Mucosa of stomach (tissue), 1 donor: Measurements from ENCODE around the gene DCTN4.

Experiments used
- H3K27me3 ChIP-seq: one replicate; pipeline ENCODE4 v1.7.0; 2013; ENCODE audit warnings: mild to moderate bottlenecking, low read length; ENCODE audit not compliant: control insufficient read depth, insufficient read depth
- H3K36me3 ChIP-seq: one replicate; pipeline ENCODE4 v1.7.0; 2013; ENCODE audit warnings: low read length; ENCODE audit not compliant: control insufficient read depth, insufficient read depth
- H3K4me1 ChIP-seq: one replicate; pipeline ENCODE4 v1.7.0; 2013; ENCODE audit warnings: mild to moderate bottlenecking, low read length; ENCODE audit not compliant: control insufficient read depth, insufficient read depth
- H3K4me3 ChIP-seq: one replicate; pipeline ENCODE4 v1.7.0; 2013; ENCODE audit warnings: low read length
- H3K9ac ChIP-seq: one replicate; pipeline ENCODE4 v1.7.0; 2013; ENCODE audit warnings: mild to moderate bottlenecking, low read length, moderate library complexity
- H3K9me3 ChIP-seq: one replicate; pipeline ENCODE4 v1.7.0; 2013; ENCODE audit warnings: mild to moderate bottlenecking, low read length, moderate library complexity; ENCODE audit not compliant: control insufficient read depth
- donor health status: Pancreatic carcinoma.

Gene DCTN4

DNA sequence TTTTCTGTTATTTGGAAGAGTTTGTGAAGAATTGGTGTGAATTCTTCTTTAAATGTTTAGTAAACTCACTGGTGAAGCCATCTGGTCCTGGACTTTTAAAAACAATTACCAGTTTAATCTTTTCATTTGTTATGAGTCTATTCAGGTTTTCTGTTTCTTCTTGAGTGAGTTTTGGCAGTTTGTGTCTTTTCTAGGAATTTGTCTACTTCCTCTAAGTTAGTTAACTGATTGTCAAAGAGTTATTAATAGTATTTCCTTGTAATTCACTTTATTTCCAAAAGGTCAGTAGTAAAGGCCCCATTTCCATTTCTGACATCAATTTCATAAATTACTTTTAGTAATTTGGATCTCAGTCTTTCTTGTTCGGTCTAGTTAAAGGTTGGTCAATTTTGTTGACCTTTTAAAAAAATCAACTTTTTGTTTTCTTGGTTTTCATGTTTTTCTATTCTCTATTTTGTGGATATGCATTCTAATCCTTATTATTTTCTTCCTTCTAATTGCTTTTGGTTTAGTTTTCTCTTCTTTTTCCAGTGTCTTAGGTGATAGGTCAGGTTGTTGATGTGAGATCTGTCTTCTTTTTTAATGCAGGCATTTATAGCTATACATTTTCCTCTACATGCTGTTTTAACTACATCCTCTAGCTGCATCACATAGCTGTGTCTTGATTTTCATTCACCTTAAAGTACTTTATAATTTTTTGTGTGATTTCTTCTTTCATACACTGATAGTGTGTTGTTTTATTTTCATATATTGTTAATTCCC lies 12.4 kb upstream of the DCTN4 start:
- Histone ChIP-seq H3K36me3 (no peaks in the 10 kb centered on the region), H3K27me3 (no peaks in the 10 kb centered on the region), H3K9ac (no peak overlapping the region), H3K4me1 (no peaks in the 10 kb centered on the region), H3K9me3 (no peaks in the 10 kb centered on the region), H3K4me3 (no peak overlapping the region)

DNA sequence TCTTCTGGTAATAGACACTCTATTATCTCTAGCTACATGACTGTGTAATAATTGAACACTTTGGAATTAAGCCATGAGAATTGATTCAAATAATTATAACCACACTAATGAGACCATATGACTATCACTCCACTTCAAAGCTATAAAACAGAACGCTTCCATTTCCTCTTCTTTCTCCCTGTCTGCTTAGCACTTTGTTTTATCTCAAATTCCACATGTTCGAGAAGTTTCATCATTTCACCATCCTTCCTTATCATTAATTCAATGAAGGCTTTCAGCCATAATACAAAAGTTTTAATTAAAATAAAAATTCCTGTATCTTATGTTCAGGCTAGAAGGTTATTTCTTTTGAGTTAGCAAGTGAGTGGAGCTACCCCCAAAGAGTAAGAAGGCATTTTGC lies 7.4 kb upstream of the DCTN4 start:
- Histone ChIP-seq H3K4me3 (no peak overlapping the region), H3K36me3 (no peaks in the 10 kb centered on the region), H3K27me3 (no peaks in the 10 kb centered on the region), H3K4me1 (peaks cover 8% of the 10 kb centered on the region), H3K9ac (no peak overlapping the region), H3K9me3 (no peaks in the 10 kb centered on the region)

DNA sequence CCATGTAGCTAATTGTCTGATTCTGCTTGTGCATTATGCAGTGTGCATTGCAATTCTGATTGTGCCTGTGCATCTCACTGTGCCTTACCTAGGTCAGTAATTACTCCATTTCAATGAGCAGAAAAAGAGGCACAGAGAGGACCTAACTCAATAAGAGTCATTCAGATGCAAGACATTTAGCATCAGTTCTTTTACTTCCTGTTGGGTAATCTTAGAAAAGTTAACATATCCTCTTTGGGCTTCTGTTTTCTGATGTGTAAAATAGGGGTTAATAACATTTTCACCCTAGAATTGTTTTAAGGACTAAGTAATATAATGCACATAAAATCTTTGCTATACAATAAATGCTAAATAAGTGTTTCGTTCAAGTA lies 7.0 kb upstream of the DCTN4 start:
- Histone ChIP-seq H3K27me3 (no peaks in the 10 kb centered on the region), H3K36me3 (no peaks in the 10 kb centered on the region), H3K9me3 (no peaks in the 10 kb centered on the region), H3K9ac (no peak overlapping the region), H3K4me3 (no peak overlapping the region), H3K4me1 (peaks cover 8% of the 10 kb centered on the region)

DNA sequence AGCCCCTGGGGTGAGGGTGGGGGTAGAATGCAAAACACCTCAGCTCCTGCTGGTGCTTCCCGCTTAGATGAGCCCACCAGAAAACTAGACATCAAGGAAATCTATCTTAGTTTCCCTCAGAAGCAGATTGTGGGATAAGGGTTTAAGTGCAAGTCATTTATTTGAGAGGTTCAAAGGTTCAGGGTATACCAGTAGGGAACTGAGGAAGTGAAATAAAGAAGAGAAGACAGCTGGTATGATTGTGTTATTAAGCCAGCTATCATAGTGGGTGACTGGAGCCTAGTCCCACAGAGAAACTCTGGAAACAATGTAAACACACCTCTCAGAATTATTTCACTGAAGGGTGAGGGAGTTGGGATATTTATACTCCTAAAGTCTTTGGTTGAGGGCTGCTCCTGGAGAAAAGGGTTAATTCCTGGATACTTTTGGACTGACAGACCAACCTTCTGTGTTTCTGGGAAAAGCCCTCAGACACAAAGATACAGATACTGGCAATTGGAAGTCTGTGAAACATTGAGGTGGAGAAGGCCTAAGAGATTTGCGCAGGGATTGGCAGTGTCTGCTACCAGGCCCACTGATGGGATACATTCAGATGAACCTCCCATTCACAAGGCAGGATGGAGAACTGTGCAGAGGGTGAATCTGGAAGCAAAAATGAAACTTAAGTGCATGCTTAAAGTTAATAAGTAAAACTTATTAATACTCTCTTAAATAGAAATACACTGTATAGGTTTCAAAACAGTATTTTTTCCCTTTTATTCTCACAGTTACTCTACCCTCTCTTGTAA lies 6.4 kb upstream of the DCTN4 start:
- H3K9ac ChIP-seq = no peak overlapping the region
- H3K9me3 ChIP-seq = no peaks in the 10 kb centered on the region
- H3K4me3 ChIP-seq = no peak overlapping the region
- peaks cover 8% of the 10 kb centered on the region for H3K4me1 ChIP-seq
- no peaks in the 10 kb centered on the region for H3K36me3 ChIP-seq
- H3K27me3 ChIP-seq = no peaks in the 10 kb centered on the region

DNA sequence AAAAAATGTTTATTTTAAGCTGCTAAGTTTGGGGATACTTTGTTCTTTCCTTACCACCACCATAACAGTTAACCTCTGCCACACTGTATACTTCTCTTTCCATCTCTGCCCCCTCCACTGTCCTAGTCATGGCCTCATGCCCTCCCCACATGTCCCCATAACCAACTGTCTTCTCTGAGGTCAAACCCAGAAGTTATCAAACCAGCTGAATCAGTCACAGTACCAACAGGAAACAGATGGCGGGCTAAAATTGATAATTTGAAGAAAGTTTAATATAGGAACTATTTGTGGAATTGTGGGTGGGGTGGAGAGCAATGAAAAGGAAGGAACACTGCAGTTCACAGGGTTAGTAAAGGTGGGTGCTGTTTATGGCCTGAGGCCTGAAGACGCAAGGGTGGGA lies 5.7 kb upstream of the DCTN4 start:
- H3K36me3 ChIP-seq = no peaks in the 10 kb centered on the region
- no peak overlapping the region for H3K9ac ChIP-seq
- peaks cover 8% of the 10 kb centered on the region for H3K4me1 ChIP-seq
- no peaks in the 10 kb centered on the region for H3K9me3 ChIP-seq
- no peaks in the 10 kb centered on the region for H3K27me3 ChIP-seq
- H3K4me3 ChIP-seq = no peak overlapping the region

DNA sequence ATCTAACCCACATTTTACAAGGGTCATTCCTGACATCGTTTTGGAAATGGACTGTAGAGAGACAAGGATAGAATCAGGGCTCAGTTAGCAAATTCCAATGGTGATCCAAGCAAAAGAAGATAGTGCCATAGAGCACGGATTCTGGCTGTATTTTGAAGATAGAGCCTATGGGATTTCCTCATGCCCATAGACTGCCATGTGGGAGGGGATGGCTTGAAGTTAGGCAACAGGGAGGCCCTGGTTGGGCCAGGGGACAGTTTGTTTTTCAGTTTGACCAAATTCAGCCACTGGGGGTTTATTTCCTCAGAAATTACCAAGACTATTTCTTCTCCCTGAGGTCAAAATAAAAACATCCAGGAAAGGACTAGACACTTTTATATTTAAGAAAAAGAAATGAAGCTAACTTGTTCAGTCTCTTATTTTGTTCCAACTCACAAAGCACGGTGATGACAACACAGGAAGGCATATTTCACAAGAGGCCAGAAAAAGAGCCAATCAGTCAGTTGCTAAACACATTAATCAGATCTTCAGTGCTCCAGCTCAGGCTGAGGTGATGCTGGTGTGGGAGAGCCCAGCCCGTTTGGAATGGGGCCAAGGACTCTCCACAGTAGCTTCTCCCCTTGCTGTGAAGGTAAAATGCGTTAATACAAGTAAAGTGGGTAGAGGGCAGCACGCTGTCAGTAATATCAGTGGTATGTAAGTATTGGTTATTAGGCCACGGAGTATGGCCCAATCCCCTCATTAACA lies 4.4 kb upstream of the DCTN4 start:
- peaks cover 12% of the 10 kb centered on the region for H3K4me1 ChIP-seq
- no peaks in the 10 kb centered on the region for H3K27me3 ChIP-seq
- no peaks in the 10 kb centered on the region for H3K36me3 ChIP-seq
- no peaks in the 10 kb centered on the region for H3K9me3 ChIP-seq
- H3K4me3 ChIP-seq = no peak overlapping the region
- H3K9ac ChIP-seq = no peak overlapping the region

DNA sequence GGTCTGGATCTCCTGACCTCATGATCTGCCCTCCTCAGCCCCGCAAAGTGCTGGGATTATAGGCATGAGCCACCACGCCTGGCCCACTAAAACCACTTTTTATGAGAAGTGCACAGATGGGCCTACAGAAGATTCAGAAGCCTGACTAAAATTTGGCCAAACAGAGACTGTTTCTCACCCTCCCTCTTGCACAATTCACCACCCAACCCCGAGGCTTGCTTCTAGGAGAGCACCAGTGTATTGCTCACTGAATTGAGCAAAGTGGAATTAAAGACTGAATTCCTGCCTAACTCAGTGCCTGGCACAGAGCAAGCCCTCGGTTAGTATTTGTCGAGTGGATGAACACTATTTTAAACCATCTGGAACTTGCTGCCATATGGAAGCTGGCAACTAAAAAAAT lies 3.4 kb upstream of the DCTN4 start:
- H3K4me1 ChIP-seq = peaks cover 15% of the 10 kb centered on the region
- no peaks in the 10 kb centered on the region for H3K9me3 ChIP-seq
- H3K27me3 ChIP-seq = no peaks in the 10 kb centered on the region
- no peaks in the 10 kb centered on the region for H3K36me3 ChIP-seq
- no peak overlapping the region for H3K9ac ChIP-seq
- H3K4me3 ChIP-seq = no peak overlapping the region

DNA sequence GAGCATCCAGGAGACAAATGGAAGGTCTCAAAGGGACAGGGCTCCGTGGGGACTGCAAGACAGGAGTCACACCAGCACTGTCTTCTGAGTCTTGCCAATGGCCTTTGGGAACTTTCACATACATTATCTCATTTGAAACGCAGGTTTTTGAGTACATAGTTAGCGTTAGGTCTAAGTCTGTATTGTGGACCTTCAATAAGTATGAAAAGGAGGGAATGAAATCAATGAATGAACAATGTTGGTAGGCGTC lies 442 bp upstream of the DCTN4 start:
- H3K4me3 ChIP-seq = peak overlapping the region; percentile 73
- no peaks in the 10 kb centered on the region for H3K36me3 ChIP-seq
- H3K9ac ChIP-seq = peak overlapping the region; percentile 92
- no peaks in the 10 kb centered on the region for H3K9me3 ChIP-seq
- H3K27me3 ChIP-seq = no peaks in the 10 kb centered on the region
- H3K4me1 ChIP-seq = peaks cover 24% of the 10 kb centered on the region

DNA sequence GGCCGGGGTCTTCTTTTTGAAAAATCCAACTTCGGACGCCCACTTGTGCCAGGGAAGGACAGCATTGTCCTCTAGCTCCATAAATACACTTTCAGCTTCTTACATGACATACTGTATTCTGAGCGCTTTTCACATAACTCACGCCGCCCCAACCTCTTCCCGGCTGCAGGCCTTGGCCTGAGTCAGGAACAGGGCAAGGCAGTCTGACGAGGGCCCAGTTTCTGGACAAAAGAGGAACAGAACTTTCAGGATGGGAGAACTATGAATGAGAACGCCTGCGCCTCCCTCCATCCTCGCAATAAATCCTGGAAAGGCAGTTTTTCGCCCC lies 650 bp downstream of the DCTN4 start:
- Histone ChIP-seq H3K9me3 (no peaks in the 10 kb centered on the region), H3K4me3 (peak overlapping the region; percentile 73), H3K4me1 (peaks cover 26% of the 10 kb centered on the region), H3K9ac (peak overlapping the region; percentile 92), H3K36me3 (no peaks in the 10 kb centered on the region), H3K27me3 (no peaks in the 10 kb centered on the region)

DNA sequence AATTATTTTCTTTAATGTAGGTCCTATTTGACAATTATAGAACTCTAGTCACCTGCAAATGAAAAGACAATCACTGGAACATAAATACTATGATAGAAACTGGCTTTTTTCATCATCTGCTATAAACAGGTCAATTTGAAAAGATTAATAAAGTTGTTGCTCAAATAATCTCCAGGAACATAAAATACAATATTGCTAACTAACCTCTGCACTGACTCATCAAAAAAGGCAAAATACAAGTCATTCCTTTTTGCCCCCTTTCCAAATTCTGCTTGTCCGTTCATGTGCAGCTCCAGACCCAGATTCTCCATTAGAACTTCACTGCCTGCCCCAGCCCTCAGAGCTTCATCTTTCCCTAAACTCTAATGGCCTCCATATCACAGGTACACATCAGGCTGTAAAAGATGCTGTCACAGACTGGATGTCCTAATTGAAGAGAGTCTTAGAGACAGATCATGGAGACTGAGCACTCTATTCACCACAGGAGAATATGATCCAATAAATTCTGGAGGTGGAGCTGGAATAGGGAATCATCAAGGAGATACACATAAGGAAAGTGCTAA lies 1.6 kb downstream of the DCTN4 start:
- Histone ChIP-seq H3K4me3 (no peak overlapping the region), H3K36me3 (no peaks in the 10 kb centered on the region), H3K9ac (no peak overlapping the region), H3K4me1 (peaks cover 26% of the 10 kb centered on the region), H3K27me3 (no peaks in the 10 kb centered on the region), H3K9me3 (no peaks in the 10 kb centered on the region)

DNA sequence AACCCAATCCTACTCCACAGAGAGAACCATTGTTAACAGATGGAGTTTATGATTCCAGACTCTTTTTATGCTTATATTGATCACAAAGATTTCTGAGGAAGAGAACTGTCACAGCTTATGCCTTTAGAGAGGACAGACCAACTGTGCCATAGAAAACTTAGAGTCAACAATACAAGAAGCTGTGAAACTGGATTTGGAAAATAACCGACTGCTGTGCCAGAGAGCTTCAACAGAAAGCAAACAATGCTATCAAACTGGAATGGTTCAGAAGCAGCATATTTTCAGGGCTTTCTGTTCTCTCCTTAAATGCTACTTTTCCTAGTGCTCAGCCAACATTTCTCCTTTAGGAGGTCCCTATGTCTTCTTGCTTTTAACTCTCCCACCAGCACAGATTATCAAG lies 5.0 kb downstream of the DCTN4 start:
- Histone ChIP-seq H3K9me3 (no peaks in the 10 kb centered on the region), H3K4me1 (peaks cover 32% of the 10 kb centered on the region), H3K4me3 (no peak overlapping the region), H3K9ac (no peak overlapping the region), H3K27me3 (no peaks in the 10 kb centered on the region), H3K36me3 (no peaks in the 10 kb centered on the region)

DNA sequence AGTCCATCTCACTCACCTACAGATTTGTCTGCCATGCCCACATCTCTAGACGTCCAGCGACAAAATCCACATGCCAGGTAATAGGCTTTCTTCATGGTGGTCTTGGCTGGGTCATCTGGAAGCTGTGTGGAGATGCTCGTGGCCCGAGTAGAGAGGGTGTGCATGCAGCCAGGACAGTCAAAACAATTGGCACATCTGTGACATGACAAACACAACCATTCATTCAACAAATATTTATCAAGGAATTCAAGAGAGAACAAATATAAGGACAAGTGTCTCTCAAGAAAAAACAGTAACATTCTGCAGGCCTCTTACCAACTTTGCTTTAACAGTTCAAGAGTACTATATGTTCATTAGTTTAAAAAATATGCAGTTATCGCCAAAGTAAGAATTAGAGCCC lies 5.4 kb downstream of the DCTN4 start:
- Histone ChIP-seq H3K9me3 (no peaks in the 10 kb centered on the region), H3K27me3 (no peaks in the 10 kb centered on the region), H3K9ac (no peak overlapping the region)

More for the DNA sequence above, 5.4 kb downstream of the DCTN4 start:
- peaks cover 32% of the 10 kb centered on the region for H3K4me1 ChIP-seq
- no peaks in the 10 kb centered on the region for H3K36me3 ChIP-seq
- no peak overlapping the region for H3K4me3 ChIP-seq
